IMR-90 (cell line): ENCODE data around the gene BSDC1. TPM values are rescaled to one million over a fixed set of nuclear protein-coding genes. Genes with fewer than 3 reads are reported as not detected.

Source experiments
- ATAC-seq: fragments of 200-7000 bp; cut with Tn5 transposase; 2 replicates; pipeline ENCODE4 v1.9.1; 2020; ENCODE audit warnings: low read depth, mild to moderate bottlenecking, moderate library complexity
- BruUV-seq: library from RNA; stranded (reverse); fragments of 400-500 nt; replicated peaks from 2 replicates; lab custom pipeline; 2021; lab: Mats Ljungman, UMichigan
- CTCF ChIA-PET: fragments of 300-600 bp; formaldehyde crosslinking; extraction: SDS; loops from one replicate; lab custom pipeline; 2021; ENCODE audit warnings: antibody characterized with exemption; lab: Yijun Ruan, JAX
- POLR2A ChIA-PET: fragments of 300-600 bp; sonication (Branson Sonifier 250); formaldehyde crosslinking; loops from one replicate; lab custom pipeline; 2022; ENCODE audit warnings: antibody characterized with exemption; ENCODE audit not compliant: unreplicated experiment; lab: Charles Lee
- DNase-seq: peaks from one replicate; pipeline ENCODE4 v3.0.0; 2013
- H2AFZ ChIP-seq: replicated peaks from 2 replicates; pipeline ENCODE3; 2013; ENCODE audit warnings: low read length, mild to moderate bottlenecking; ENCODE audit not compliant: poor library complexity
- H2AK5ac ChIP-seq: 2 replicates; pipeline ENCODE4 v1.6.1; 2013; ENCODE audit warnings: low read depth, low read length, inconsistent platforms
- H2AK9ac ChIP-seq: replicated peaks from 2 replicates; pipeline ENCODE3; 2013; ENCODE audit warnings: mild to moderate bottlenecking, low read depth, low read length, moderate library complexity; ENCODE audit not compliant: poor library complexity
- H2BK120ac ChIP-seq: 2 replicates; pipeline ENCODE4 v1.6.1; 2013; ENCODE audit warnings: low read depth, low read length, inconsistent platforms
- H2BK15ac ChIP-seq: 3 replicates; pipeline ENCODE4 v1.6.1; 2013; ENCODE audit warnings: low read depth, low read length, inconsistent platforms
- H2BK20ac ChIP-seq: 2 replicates; pipeline ENCODE4 v1.6.1; 2013; ENCODE audit warnings: low read depth, mild to moderate bottlenecking, inconsistent platforms, low read length, moderate library complexity
- H2BK5ac ChIP-seq: 2 replicates; pipeline ENCODE4 v1.6.1; 2013; ENCODE audit warnings: mild to moderate bottlenecking, low read depth, low read length, inconsistent platforms; ENCODE audit not compliant: poor library complexity, severe bottlenecking
- H3K14ac ChIP-seq: replicated peaks from 2 replicates; pipeline ENCODE4 v1.6.1; 2013; ENCODE audit warnings: low read depth, low read length, inconsistent platforms
- H3K18ac ChIP-seq: 2 replicates; pipeline ENCODE4 v1.6.1; 2013; ENCODE audit warnings: low read depth, low read length, control low read depth
- H3K23ac ChIP-seq: 2 replicates; pipeline ENCODE4 v1.6.1; 2013; ENCODE audit warnings: low read depth, low read length, inconsistent platforms
- H3K27ac ChIP-seq: 2 replicates; pipeline ENCODE4 v1.5.1; 2013; ENCODE audit warnings: mild to moderate bottlenecking, control low read depth, low read length; ENCODE audit not compliant: insufficient read depth
- H3K27me3 ChIP-seq: 2 replicates; pipeline ENCODE4 v1.6.1; 2013; ENCODE audit warnings: low read length; ENCODE audit not compliant: control insufficient read depth, insufficient read depth
- H3K36me3 ChIP-seq: 2 replicates; pipeline ENCODE4 v1.6.1; 2013; ENCODE audit warnings: low read length, mixed read lengths; ENCODE audit not compliant: control insufficient read depth, insufficient read depth
- H3K4ac ChIP-seq: 2 replicates; pipeline ENCODE4 v1.6.1; 2013; ENCODE audit warnings: low read depth, low read length, inconsistent platforms
- H3K4me1 ChIP-seq: 2 replicates; pipeline ENCODE4 v1.6.1; 2013; ENCODE audit warnings: low read length, mixed read lengths; ENCODE audit not compliant: control insufficient read depth, insufficient read depth
- H3K4me2 ChIP-seq: 2 replicates; pipeline ENCODE4 v1.6.1; 2013; ENCODE audit warnings: low read depth, mild to moderate bottlenecking, control low read depth, low read length, moderate library complexity
- H3K4me3 ChIP-seq: 2 replicates; pipeline ENCODE4 v1.5.1; 2013; ENCODE audit warnings: low read depth, mild to moderate bottlenecking, control low read depth, low read length, moderate library complexity; ENCODE audit not compliant: insufficient read depth
- H3K56ac ChIP-seq: 2 replicates; pipeline ENCODE4 v1.6.1; 2013; ENCODE audit warnings: low read length, inconsistent platforms; ENCODE audit not compliant: insufficient read depth; ENCODE audit errors: extremely low read depth
- H3K79me1 ChIP-seq, 2 experiments: 2 replicates each; pipeline ENCODE4 v1.6.1; 2013; ENCODE audit warnings: low read length in 2 of 2, inconsistent platforms in 1 of 2, low read depth in 1 of 2
- H3K9ac ChIP-seq: 2 replicates; pipeline ENCODE4 v1.6.1; 2013; ENCODE audit warnings: low read depth, low read length, control low read depth
- H3K9me1 ChIP-seq: 2 replicates; pipeline ENCODE4 v1.6.1; 2013; ENCODE audit warnings: low read length, inconsistent platforms; ENCODE audit not compliant: insufficient read depth
- H3K9me3 ChIP-seq: 2 replicates; pipeline ENCODE4 v1.6.1; 2013; ENCODE audit warnings: low read length; ENCODE audit not compliant: control insufficient read depth, insufficient read depth
- H4K20me1 ChIP-seq: 2 replicates; pipeline ENCODE4 v1.6.1; 2013; ENCODE audit warnings: low read length, inconsistent platforms; ENCODE audit not compliant: insufficient read depth
- H4K5ac ChIP-seq: 2 replicates; pipeline ENCODE4 v1.6.1; 2013; ENCODE audit warnings: mild to moderate bottlenecking, low read depth, low read length, control low read depth
- H4K8ac ChIP-seq, 2 experiments: 2 replicates each; pipeline ENCODE4 v1.6.1; 2013; ENCODE audit warnings: low read depth in 2 of 2, low read length in 2 of 2, control low read depth in 1 of 2, inconsistent platforms in 1 of 2
- H4K91ac ChIP-seq: 2 replicates; pipeline ENCODE4 v1.6.1; 2013; ENCODE audit warnings: low read depth, low read length, inconsistent platforms; ENCODE audit not compliant: insufficient read depth
- CHD1 ChIP-seq: IDR thresholded peaks from 2 replicates; pipeline ENCODE4 v1.6.1; 2012; ENCODE audit warnings: low read depth, low read length, improper control_type of control experiment
- FOS ChIP-seq: fragments of 150-350 bp; IDR thresholded peaks from 2 replicates; pipeline ENCODE4 v1.6.1; 2016; ENCODE audit warnings: low read depth, low read length
- MAFK ChIP-seq: IDR thresholded peaks from 2 replicates; pipeline ENCODE4 v1.6.1; 2012; ENCODE audit warnings: low read depth, low read length, improper control_type of control experiment
- MAZ ChIP-seq: IDR thresholded peaks from 2 replicates; pipeline ENCODE4 v1.6.1; 2012; ENCODE audit warnings: low read depth, mild to moderate bottlenecking, low read length, improper control_type of control experiment, moderate library complexity, borderline replicate concordance
- MXI1 ChIP-seq: IDR thresholded peaks from 2 replicates; pipeline ENCODE4 v1.6.1; 2012; ENCODE audit warnings: low read depth, mild to moderate bottlenecking, low read length, moderate library complexity, borderline replicate concordance
- POLR2A ChIP-seq: IDR thresholded peaks from 2 replicates; pipeline ENCODE4 v1.6.1; 2012; ENCODE audit warnings: mild to moderate bottlenecking, low read depth, low read length
- RCOR1 ChIP-seq: IDR thresholded peaks from 2 replicates; pipeline ENCODE4 v1.6.1; 2012; ENCODE audit warnings: mild to moderate bottlenecking, low read length, improper control_type of control experiment; ENCODE audit not compliant: insufficient replicate concordance
- RFX5 ChIP-seq: IDR thresholded peaks from 2 replicates; pipeline ENCODE4 v1.8.0; 2012; ENCODE audit warnings: low read depth, mild to moderate bottlenecking, low read length, moderate library complexity
- WGBS, 2 experiments: methylation state at CpG; one replicate each; pipeline versions ENCODE4 v1.1.5 to v1.1.7; 2013; ENCODE audit warnings: missing lambda C conversion rate in 2 of 2; ENCODE audit not compliant: insufficient read length in 1 of 2; ENCODE audit errors: extremely low coverage in 2 of 2; 5-methylcytosine and 5-hydroxymethylcytosine counted together
- dilution Hi-C: fragments of 300-500 bp; cut with HindIII; formaldehyde crosslinking; loops from one replicate; pipeline ENCODE4 v1.14.3; 2018; ENCODE audit warnings: low sequenced_read_pairs; ENCODE audit not compliant: unreplicated experiment
- in situ Hi-C: fragments of 300-500 bp; cut with MboI; formaldehyde crosslinking; loops from 3 replicates; pipeline ENCODE4 v1.14.3; 2019; ENCODE audit warnings: low sequenced_read_pairs, inconsistent platforms, mixed read lengths
- intact Hi-C: fragments of 100-400 bp; cut with micrococcal nuclease; formaldehyde crosslinking; loops from 2 replicates; pipeline ENCODE4 v1.10.0; 2022
- polyA plus RNA-seq, 3 experiments: library from polyadenylated mRNA; depleted of rRNA; stranded (reverse); fragments of >200 nt; gene quantifications; 2 replicates each; pipeline ENCODE4 v1.2.3, GENCODE V29; 2012; ENCODE audit warnings: low replicate concordance in 1 of 3
- total RNA-seq: library from RNA; depleted of rRNA; stranded (reverse); fragments of >200 nt; gene quantifications from 2 replicates; pipeline ENCODE4 v1.2.3, GENCODE V29; 2012
- TF ChIP-seq, protein P1 (sequence below): conservative IDR thresholded peaks from 2 replicates; pipeline ENCODE4 v1.5.1; 2012; ENCODE audit warnings: mild to moderate bottlenecking, low read depth, low read length, improper control_type of control experiment
- TF ChIP-seq, protein P2 (sequence below): fragments of 150-350 bp; IDR thresholded peaks from 2 replicates; pipeline ENCODE4 v1.6.1; 2016; ENCODE audit warnings: low read depth, mild to moderate bottlenecking, low read length, moderate library complexity, borderline replicate concordance
- TF ChIP-seq, protein P3 (sequence below): fragments of 150-350 bp; IDR thresholded peaks from 2 replicates; pipeline ENCODE4 v1.6.1; 2017; ENCODE audit warnings: mild to moderate bottlenecking, antibody characterized with exemption, low read length, low read depth

Gene BSDC1
- total and polyA plus RNA-seq, 2 of the 4 experiments (the other 2 are of a cell fraction): 56.8 to 60.4 TPM

DNA sequence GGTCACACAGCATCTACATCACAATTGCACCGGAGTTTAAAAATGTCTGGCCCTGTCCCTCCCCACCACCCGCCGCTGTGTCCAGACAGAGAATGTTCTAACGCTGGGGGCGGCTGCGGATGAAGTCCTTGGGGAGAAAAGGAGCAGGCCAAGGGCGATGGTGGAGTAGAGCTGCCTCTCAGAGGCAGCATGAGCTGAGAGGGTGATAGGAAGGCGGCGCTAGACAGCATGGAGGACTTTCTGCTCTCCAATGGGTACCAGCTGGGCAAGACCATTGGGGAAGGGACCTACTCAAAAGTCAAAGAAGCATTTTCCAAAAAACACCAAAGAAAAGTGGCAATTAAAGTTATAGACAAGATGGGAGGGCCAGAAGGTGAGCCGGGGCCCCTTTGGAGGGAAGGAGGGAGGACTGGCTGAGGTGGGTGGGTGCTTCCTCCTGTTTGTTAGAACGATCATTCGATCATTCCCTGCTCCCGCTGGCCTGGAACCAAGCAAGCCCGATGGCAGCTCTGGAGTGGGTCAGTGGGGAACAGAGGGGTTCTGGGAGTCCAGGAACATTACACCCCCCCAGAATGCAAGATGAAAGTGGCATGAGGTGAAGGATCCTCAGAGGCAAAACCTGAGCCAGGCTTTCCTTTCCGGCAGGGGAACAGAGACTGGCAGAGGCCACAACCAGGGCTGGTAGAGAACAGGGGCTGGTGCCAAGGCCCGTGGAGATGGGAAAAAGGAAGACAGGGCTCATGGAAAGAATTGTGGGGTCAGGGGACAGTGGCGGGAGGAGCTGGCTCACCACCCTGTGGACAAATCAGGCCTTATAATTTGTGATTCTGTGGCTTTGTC lies 31.5 kb downstream of the BSDC1 start, which contains the start of the genes FAM229A and TSSK3:
Gene FAM229A, minus strand, starts transcription at position 12 of the 840 bp plus-strand sequence. CDS start 394 bp downstream, outside the sequence.
Gene TSSK3, plus strand, starts transcription at position 66 of the 840 bp plus-strand sequence. Its CDS starts 163 bp downstream, at position 229.
- Histone ChIP-seq H3K18ac (no peak within 1 kb of the TSS), H2AK5ac (no peak within 1 kb of the TSS), H2BK120ac (no peak within 1 kb of the TSS), H2BK15ac (no peak within 1 kb of the TSS), H3K56ac (no peak within 1 kb of the TSS), H3K4ac (no peak within 1 kb of the TSS; the same call in 1 of the 2 replicates), H3K4me2 (no peak within 1 kb of the TSS), H2AFZ (peak within 1 kb of the TSS; percentile 77), H3K36me3 (peaks cover 33% of the 10 kb centered on the region), H3K4me3 (no peak within 1 kb of the TSS), H3K9ac (no peak within 1 kb of the TSS), H4K20me1 (no peaks in the 10 kb centered on the region; the same call in 1 of the 2 replicates), H3K14ac (no peak within 1 kb of the TSS), H3K9me1 (0 out of 2 replicates have a peak, but pooled peaks cover 4% of the 10 kb centered on the region), H2AK9ac (peak within 1 kb of the TSS; percentile 46), H4K8ac (peak within 1 kb of the TSS in 1 of 2 experiments; percentile 27; a peak in 1 of 4 replicates), H3K9me3 (no peaks in the 10 kb centered on the region), H3K27me3 (no peaks in the 10 kb centered on the region), H3K4me1 (no peaks in the 10 kb centered on the region), H3K27ac (no peak within 1 kb of the TSS), H2BK20ac (no peak within 1 kb of the TSS), H2BK5ac (no peak within 1 kb of the TSS), H3K79me1 (peaks cover 0 to 3% of the 10 kb centered on the region in 2 experiments; a peak in 1 of 4 replicates), H4K5ac (no peak within 1 kb of the TSS), H3K23ac (no peak within 1 kb of the TSS; the same call in 1 of the 2 replicates), H4K91ac (no peak within 1 kb of the TSS)
- dilution Hi-C loops (no loop called here), in situ Hi-C loops (no loop called here), intact Hi-C loops (no loop called here)
- WGBS, 2 experiments: 88% methylated on average over 3 of the region's 17 CpGs; no CpG with 5 or more reads in 1 of the 2 experiments
- no peak for ATAC-seq
- ChIA-PET CTCF (no interaction called here), POLR2A (interaction anchor here (2.1 kb wide), 1 partner anchor 11 kb away, joined by 4 read pairs; no protein-coding TSS in a partner anchor)
- BruUV-seq: no TSS peak
- DNase-seq: no peak
- TF ChIP-seq RCOR1 (no peak), MAFK (no peak), CHD1 (no peak), RFX5 (no peak), MAZ (no peak), FOS (no peak), MXI1 (no peak), POLR2A (no peak)
- TF ChIP-seq, protein P1, sequence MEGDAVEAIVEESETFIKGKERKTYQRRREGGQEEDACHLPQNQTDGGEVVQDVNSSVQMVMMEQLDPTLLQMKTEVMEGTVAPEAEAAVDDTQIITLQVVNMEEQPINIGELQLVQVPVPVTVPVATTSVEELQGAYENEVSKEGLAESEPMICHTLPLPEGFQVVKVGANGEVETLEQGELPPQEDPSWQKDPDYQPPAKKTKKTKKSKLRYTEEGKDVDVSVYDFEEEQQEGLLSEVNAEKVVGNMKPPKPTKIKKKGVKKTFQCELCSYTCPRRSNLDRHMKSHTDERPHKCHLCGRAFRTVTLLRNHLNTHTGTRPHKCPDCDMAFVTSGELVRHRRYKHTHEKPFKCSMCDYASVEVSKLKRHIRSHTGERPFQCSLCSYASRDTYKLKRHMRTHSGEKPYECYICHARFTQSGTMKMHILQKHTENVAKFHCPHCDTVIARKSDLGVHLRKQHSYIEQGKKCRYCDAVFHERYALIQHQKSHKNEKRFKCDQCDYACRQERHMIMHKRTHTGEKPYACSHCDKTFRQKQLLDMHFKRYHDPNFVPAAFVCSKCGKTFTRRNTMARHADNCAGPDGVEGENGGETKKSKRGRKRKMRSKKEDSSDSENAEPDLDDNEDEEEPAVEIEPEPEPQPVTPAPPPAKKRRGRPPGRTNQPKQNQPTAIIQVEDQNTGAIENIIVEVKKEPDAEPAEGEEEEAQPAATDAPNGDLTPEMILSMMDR: no peak
- TF ChIP-seq, protein P2, sequence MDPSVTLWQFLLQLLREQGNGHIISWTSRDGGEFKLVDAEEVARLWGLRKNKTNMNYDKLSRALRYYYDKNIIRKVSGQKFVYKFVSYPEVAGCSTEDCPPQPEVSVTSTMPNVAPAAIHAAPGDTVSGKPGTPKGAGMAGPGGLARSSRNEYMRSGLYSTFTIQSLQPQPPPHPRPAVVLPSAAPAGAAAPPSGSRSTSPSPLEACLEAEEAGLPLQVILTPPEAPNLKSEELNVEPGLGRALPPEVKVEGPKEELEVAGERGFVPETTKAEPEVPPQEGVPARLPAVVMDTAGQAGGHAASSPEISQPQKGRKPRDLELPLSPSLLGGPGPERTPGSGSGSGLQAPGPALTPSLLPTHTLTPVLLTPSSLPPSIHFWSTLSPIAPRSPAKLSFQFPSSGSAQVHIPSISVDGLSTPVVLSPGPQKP: no peak
- TF ChIP-seq, protein P3, sequence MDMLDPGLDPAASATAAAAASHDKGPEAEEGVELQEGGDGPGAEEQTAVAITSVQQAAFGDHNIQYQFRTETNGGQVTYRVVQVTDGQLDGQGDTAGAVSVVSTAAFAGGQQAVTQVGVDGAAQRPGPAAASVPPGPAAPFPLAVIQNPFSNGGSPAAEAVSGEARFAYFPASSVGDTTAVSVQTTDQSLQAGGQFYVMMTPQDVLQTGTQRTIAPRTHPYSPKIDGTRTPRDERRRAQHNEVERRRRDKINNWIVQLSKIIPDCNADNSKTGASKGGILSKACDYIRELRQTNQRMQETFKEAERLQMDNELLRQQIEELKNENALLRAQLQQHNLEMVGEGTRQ: no peak
